ENCODE measurements around the gene SPAG7. TPM values are rescaled to one million over a fixed set of nuclear protein-coding genes. Genes with fewer than 3 reads are reported as not detected.

The SPAG7 gene
- total RNA-seq, 4 donors from 2014 or later, result 37.5 to 67.6 (median 54.1) TPM

- TF ChIP-seq CTCF (IDR thresholded peaks at IDR 0.05; ENCODE audit: low read depth), result no peak
These were observed 18.7 kb downstream of the SPAG7 start for GRCh38 chr17:4948931-4949320.

DNA sequence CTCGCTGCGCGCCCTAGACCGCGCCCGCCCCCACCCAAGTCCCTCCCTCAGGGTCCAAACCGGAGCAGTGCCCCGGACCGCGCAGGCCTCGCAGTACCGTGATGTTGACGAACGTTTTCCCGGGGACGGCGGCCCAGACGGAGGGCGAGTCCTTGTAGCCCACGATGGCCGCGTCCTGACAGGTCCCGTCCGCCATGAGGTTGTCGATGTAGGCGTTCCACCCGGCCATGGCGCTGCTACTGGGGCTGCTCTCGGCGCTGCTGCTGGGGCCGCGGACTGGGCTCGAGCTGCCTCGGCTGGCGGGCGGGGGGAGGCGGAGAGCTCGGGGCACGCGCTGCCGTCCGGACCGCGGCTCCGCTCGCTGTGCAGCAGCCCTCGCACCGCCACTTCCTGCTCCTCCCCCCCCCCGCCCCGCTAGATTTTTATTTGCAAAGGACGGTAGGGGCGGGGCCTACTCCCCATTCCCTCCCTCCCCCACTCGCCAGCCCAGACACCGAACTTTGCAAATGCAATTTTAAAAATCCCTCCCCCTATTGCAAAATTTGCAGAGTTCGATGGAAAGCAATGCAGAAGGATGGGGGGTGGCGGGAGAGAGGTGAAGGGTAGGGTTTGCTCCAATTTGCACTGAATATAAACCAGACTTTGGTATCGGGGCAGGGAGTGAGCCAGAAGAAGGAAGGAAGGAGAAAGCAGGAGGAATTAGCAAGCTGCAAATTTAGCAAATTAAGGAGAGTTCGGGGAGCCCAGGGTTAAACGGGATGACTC is 19.3 kb downstream of the SPAG7 start, which contains the start of gene PFN1:
Gene PFN1 (minus strand): TSS at position 365 of the 765 bp plus-strand sequence. CDS start 136 bp downstream, at position 229.
- no peak for TF ChIP-seq CTCF (IDR thresholded peaks at IDR 0.05; ENCODE audit: low read depth)

GRCh38 chr17:4947411-4948165 is 20.0 kb downstream of the SPAG7 start:
- TF ChIP-seq CTCF (IDR thresholded peaks at IDR 0.05; ENCODE audit: low read depth), result no peak

- TF ChIP-seq CTCF (IDR thresholded peaks at IDR 0.05; ENCODE audit: low read depth), result no peak
These were observed 20.6 kb downstream of the SPAG7 start for GRCh38 chr17:4947010-4947410.

DNA sequence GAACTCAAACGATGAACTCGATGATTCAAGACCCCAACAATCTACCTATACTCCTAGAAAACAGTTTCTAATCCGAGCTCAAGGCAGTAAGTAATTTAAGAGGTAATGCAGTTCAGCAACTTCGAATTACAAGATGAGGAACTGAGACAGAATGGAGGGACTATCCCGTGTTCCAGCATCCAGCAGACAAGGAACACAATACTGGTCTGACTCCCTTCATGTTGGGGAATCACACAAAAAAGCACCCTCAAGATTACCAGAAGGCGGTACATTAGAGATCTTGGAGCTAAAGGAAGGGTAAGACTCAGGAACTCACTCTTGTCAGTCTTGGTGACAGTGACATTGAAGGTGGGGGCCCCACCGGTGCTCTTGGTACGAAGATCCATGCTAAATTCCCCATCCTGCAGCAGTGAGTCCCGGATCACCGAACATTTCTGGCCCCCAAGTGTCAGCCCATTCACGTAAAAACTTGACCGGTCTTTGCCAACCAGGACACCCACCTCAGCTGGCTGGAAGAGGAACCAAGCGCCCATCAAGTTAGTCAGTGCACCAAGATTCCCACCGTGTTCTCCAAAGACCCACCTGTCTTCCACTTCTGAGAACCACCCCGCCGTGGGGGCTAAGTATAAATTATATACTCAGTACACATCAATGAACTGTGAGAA is 21.2 kb downstream of the SPAG7 start:
- no peak for TF ChIP-seq CTCF (IDR thresholded peaks at IDR 0.05; ENCODE audit: low read depth)

DNA sequence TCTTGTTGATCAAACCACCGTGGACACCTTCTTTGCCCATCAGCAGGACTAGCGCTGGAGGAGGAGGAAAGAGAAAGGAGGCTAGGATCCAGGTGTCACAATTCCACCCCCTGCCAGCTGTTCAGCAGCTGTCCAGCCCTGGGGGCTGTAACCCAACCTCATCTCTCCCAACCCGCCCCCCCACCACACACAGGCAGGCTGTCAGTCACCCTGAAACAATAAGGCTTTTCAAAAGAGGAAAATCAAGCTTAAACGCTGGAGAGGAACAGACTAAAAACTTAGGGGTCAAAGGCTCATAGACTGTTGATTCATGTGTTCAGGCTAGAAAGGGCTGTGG is 21.7 kb downstream of the SPAG7 start:
- no peak for TF ChIP-seq CTCF (IDR thresholded peaks at IDR 0.05; ENCODE audit: low read depth)
